ENCODE measurements around the gene SOX2.
"Not testable (repeated sequence)": the region's sequence is repeated elsewhere in the genome, so short reads cannot be mapped to it uniquely, and the experiment has no call there.

SOX2 gene

DNA sequence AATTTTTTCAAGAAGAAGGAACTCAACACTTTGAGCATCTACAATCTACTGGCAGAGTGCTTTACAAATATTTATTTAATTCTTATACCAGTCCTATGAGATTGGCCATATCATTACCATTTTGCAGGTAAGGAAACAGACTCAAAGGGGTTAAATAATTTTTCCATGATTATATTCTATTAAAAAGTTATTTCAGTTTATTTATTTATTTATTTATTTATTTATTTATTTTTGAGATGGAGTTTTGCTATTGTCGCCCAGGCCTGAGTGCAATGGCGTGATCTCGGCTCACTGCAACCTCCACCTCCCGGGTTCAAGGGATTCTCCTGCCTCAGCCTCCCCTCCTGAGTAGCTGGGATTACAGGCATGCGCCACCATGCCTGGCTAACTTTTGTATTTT, 52.3 kb downstream of the SOX2 start:
- DNase-seq: not testable (repeated sequence)
